Naive B cell (primary cell): ENCODE measurements around the gene PITPNC1. TPM values are rescaled to one million over a fixed set of nuclear protein-coding genes. Genes with fewer than 3 reads are reported as not detected.
"Not testable (repeated sequence)": the region's sequence is repeated elsewhere in the genome, so short reads cannot be mapped to it uniquely, and the experiment has no call there.

ENCODE experiments used
- ATAC-seq, 2 donors: fragments of 150-1000 bp; cut with Tn5 transposase; 2 replicates each; pipeline ENCODE4 v1.10.0; 2021; ENCODE audit warnings: low read depth in 2 of 2, mild to moderate bottlenecking in 2 of 2, moderate library complexity in 2 of 2
- DNase-seq: peaks from one replicate; pipeline ENCODE4 v3.0.0; 2022
- H3K27ac Mint-ChIP-seq, 6 donors: one replicate each; pipeline ENCODE4 v1.8.0; 2020 to 2022; ENCODE audit warnings: mild to moderate bottlenecking in 6 of 6, mixed read lengths in 6 of 6, moderate library complexity in 5 of 6, inconsistent platforms in 2 of 6
- H3K27me3 Mint-ChIP-seq, 3 donors: one replicate each; pipeline ENCODE4 v1.8.0; 2021 to 2022; ENCODE audit warnings: mixed read lengths in 3 of 3, mild to moderate bottlenecking in 1 of 3
- H3K36me3 Mint-ChIP-seq, 2 donors: one replicate each; pipeline ENCODE4 v1.8.0; 2020 to 2022; ENCODE audit warnings: mixed read lengths in 2 of 2, inconsistent platforms in 1 of 2, mild to moderate bottlenecking in 1 of 2
- H3K4me1 Mint-ChIP-seq, 3 donors: one replicate each; pipeline ENCODE4 v1.8.0; 2020 to 2022; ENCODE audit warnings: mixed read lengths in 3 of 3, inconsistent platforms in 1 of 3, mild to moderate bottlenecking in 1 of 3, moderate library complexity in 1 of 3
- H3K4me3 Mint-ChIP-seq, 8 donors: one replicate each; pipeline ENCODE4 v1.8.0; 2020 to 2022; ENCODE audit warnings: mild to moderate bottlenecking in 8 of 8, mixed read lengths in 8 of 8, moderate library complexity in 8 of 8, inconsistent platforms in 2 of 8
- H3K9me3 Mint-ChIP-seq, 7 donors: one replicate each; pipeline ENCODE4 v1.8.0; 2020 to 2022; ENCODE audit warnings: mixed read lengths in 7 of 7, mild to moderate bottlenecking in 5 of 7, inconsistent platforms in 2 of 7, moderate library complexity in 1 of 7
- polyA plus RNA-seq, 6 donors: library from polyadenylated mRNA; unstranded; fragments of 300-500 nt; fragmentation: Illumina TruSeq; gene quantifications; one replicate each; pipeline ENCODE4 v1.2.3, GENCODE V29; 2021; ENCODE audit warnings: low read depth in 6 of 6

PITPNC1 gene
- polyA plus RNA-seq, 6 donors from 2014 or later: 7.2 to 14.5 (median 12.3) TPM

- no peaks in the 10 kb centered on the region for H3K9me3 Mint-ChIP-seq
- no peak for DNase-seq
- H3K27me3 Mint-ChIP-seq: no peaks in the 10 kb centered on the region
- H3K4me1 Mint-ChIP-seq: peaks cover 5 to 7% (median 6%) of the 10 kb centered on the region in 3 donors
- H3K36me3 Mint-ChIP-seq: no peaks in the 10 kb centered on the region
- peak overlapping the region in 1 of 6 donors; percentile 42 for H3K27ac Mint-ChIP-seq
- no peak overlapping the region for H3K4me3 Mint-ChIP-seq
- ATAC-seq: no peak
Observed at GRCh38 chr17:67577429-67578141, 200.5 kb downstream of the PITPNC1 start.

- ATAC-seq (no peak), DNase-seq (no peak)
- H3K36me3 Mint-ChIP-seq: no peaks in the 10 kb centered on the region
- H3K4me3 Mint-ChIP-seq: no peak overlapping the region
- peak overlapping the region in 1 of 6 donors; percentile 81 for H3K27ac Mint-ChIP-seq
- H3K27me3 Mint-ChIP-seq: no peaks in the 10 kb centered on the region
- peaks cover 2 to 7% (median 5%) of the 10 kb centered on the region in 3 donors for H3K4me1 Mint-ChIP-seq
- no peaks in the 10 kb centered on the region for H3K9me3 Mint-ChIP-seq
Observed at GRCh38 chr17:67578142-67578457, 201.0 kb downstream of the PITPNC1 start.

- H3K27ac Mint-ChIP-seq: peak overlapping the region in 1 of 6 donors; percentile 14
- H3K4me3 Mint-ChIP-seq, H3K4me1 Mint-ChIP-seq, H3K27me3 Mint-ChIP-seq, H3K36me3 Mint-ChIP-seq, H3K9me3 Mint-ChIP-seq, DNase-seq: not testable (repeated sequence)
- peak in 1 of 2 donors; percentile 5 for ATAC-seq
Observed at GRCh38 chr17:67578679-67579405, 201.8 kb downstream of the PITPNC1 start.

- H3K36me3 Mint-ChIP-seq: peaks cover 8 to 18% of the 10 kb centered on the region in 2 donors
- H3K27me3 Mint-ChIP-seq: no peaks in the 10 kb centered on the region
- DNase-seq: no peak
- H3K27ac Mint-ChIP-seq: no peak overlapping the region
- no peak overlapping the region for H3K4me3 Mint-ChIP-seq
- no peak for ATAC-seq
- H3K4me1 Mint-ChIP-seq: peaks cover 0 to 4% (median 2%) of the 10 kb centered on the region in 3 donors
- peaks cover 0 to 14% (median 2%) of the 10 kb centered on the region in 7 donors for H3K9me3 Mint-ChIP-seq
Observed at GRCh38 chr17:67582673-67583081, 205.6 kb downstream of the PITPNC1 start.

GRCh38 chr17:67585077-67585602, 208.1 kb downstream of the PITPNC1 start:
- Mint-ChIP-seq H3K27me3 (no peaks in the 10 kb centered on the region), H3K27ac (peak overlapping the region in 1 of 6 donors; percentile 14), H3K4me1 (peaks cover 0 to 4% (median 2%) of the 10 kb centered on the region in 3 donors), H3K4me3 (no peak overlapping the region), H3K36me3 (peaks cover 8 to 18% of the 10 kb centered on the region in 2 donors), H3K9me3 (peaks cover 0 to 14% (median 2%) of the 10 kb centered on the region in 7 donors)
- DNase-seq (no peak), ATAC-seq (no peak)

GRCh38 chr17:67588326-67588725, 211.2 kb downstream of the PITPNC1 start:
- H3K36me3 Mint-ChIP-seq: peaks cover 8 to 18% of the 10 kb centered on the region in 2 donors
- no peak for ATAC-seq

GRCh38 chr17:67594115-67594880, 217.2 kb downstream of the PITPNC1 start:
- ATAC-seq (no peak), DNase-seq (no peak)
- Mint-ChIP-seq H3K36me3 (peaks cover 4 to 8% of the 10 kb centered on the region in 2 donors), H3K4me1 (peaks cover 3 to 7% (median 6%) of the 10 kb centered on the region in 3 donors), H3K27ac (no peak overlapping the region), H3K9me3 (peaks cover 0 to 3% (median 0%) of the 10 kb centered on the region in 7 donors), H3K27me3 (no peaks in the 10 kb centered on the region), H3K4me3 (no peak overlapping the region)

More at GRCh38 chr17:67588326-67588725, 211.2 kb downstream of the PITPNC1 start:
- Mint-ChIP-seq H3K27me3 (no peaks in the 10 kb centered on the region), H3K4me1 (peaks cover 0 to 4% (median 2%) of the 10 kb centered on the region in 3 donors), H3K27ac (no peak overlapping the region), H3K9me3 (peaks cover 0 to 14% (median 2%) of the 10 kb centered on the region in 7 donors), H3K4me3 (peak overlapping the region in 1 of 8 donors; percentile 25)
- DNase-seq: no peak

GRCh38 chr17:67600408-67600807, 223.3 kb downstream of the PITPNC1 start:
- DNase-seq (no peak), ATAC-seq (no peak)
- H3K9me3 Mint-ChIP-seq: peaks cover 0 to 12% (median 5%) of the 10 kb centered on the region in 7 donors
- no peak overlapping the region for H3K4me3 Mint-ChIP-seq
- no peak overlapping the region for H3K27ac Mint-ChIP-seq
- peaks cover 0 to 3% (median 0%) of the 10 kb centered on the region in 3 donors for H3K4me1 Mint-ChIP-seq
- H3K36me3 Mint-ChIP-seq: peaks cover 12% of the 10 kb centered on the region in 2 donors
- no peaks in the 10 kb centered on the region for H3K27me3 Mint-ChIP-seq

- H3K36me3 Mint-ChIP-seq: peaks cover 12% of the 10 kb centered on the region in 2 donors
- no peaks in the 10 kb centered on the region for H3K27me3 Mint-ChIP-seq
- ATAC-seq: no peak
- H3K9me3 Mint-ChIP-seq: peaks cover 0 to 12% (median 5%) of the 10 kb centered on the region in 7 donors
- H3K4me3 Mint-ChIP-seq: no peak overlapping the region
- no peak overlapping the region for H3K27ac Mint-ChIP-seq
- peaks cover 0 to 3% (median 0%) of the 10 kb centered on the region in 3 donors for H3K4me1 Mint-ChIP-seq
- DNase-seq: no peak
Observed at GRCh38 chr17:67601897-67602296, 224.8 kb downstream of the PITPNC1 start.

GRCh38 chr17:67602444-67602843, 225.4 kb downstream of the PITPNC1 start:
- no peaks in the 10 kb centered on the region for H3K27me3 Mint-ChIP-seq
- no peak for ATAC-seq
- DNase-seq: no peak
- peaks cover 0 to 3% (median 0%) of the 10 kb centered on the region in 3 donors for H3K4me1 Mint-ChIP-seq
- H3K9me3 Mint-ChIP-seq: peaks cover 0 to 12% (median 5%) of the 10 kb centered on the region in 7 donors
- no peak overlapping the region for H3K27ac Mint-ChIP-seq
- peaks cover 12% of the 10 kb centered on the region in 2 donors for H3K36me3 Mint-ChIP-seq
- H3K4me3 Mint-ChIP-seq: no peak overlapping the region

GRCh38 chr17:67602974-67603373, 225.9 kb downstream of the PITPNC1 start:
- H3K4me3 Mint-ChIP-seq: no peak overlapping the region
- DNase-seq: no peak
- peaks cover 0 to 12% (median 5%) of the 10 kb centered on the region in 7 donors for H3K9me3 Mint-ChIP-seq
- H3K27me3 Mint-ChIP-seq: no peaks in the 10 kb centered on the region
- no peak overlapping the region for H3K27ac Mint-ChIP-seq
- no peak for ATAC-seq
- H3K36me3 Mint-ChIP-seq: peaks cover 8 to 12% of the 10 kb centered on the region in 2 donors
- peaks cover 0 to 3% (median 0%) of the 10 kb centered on the region in 3 donors for H3K4me1 Mint-ChIP-seq

- Mint-ChIP-seq H3K27ac (peak overlapping the region in 1 of 6 donors; percentile 9), H3K27me3 (no peaks in the 10 kb centered on the region), H3K9me3 (peaks cover 0 to 1% (median 0%) of the 10 kb centered on the region in 7 donors), H3K4me1 (peaks cover 0 to 3% (median 0%) of the 10 kb centered on the region in 3 donors), H3K36me3 (peaks cover 5 to 7% of the 10 kb centered on the region in 2 donors), H3K4me3 (no peak overlapping the region)
- DNase-seq (no peak), ATAC-seq (no peak)
Observed at GRCh38 chr17:67605256-67605912, 228.3 kb downstream of the PITPNC1 start.
